ES-I3 (cell line): ENCODE data around the gene CACNA1E.

Source experiments
- H3K36me3 ChIP-seq: 2 replicates; pipeline ENCODE4 v1.6.1; 2013; ENCODE audit warnings: mild to moderate bottlenecking, low read length, control low read depth, moderate library complexity; ENCODE audit not compliant: insufficient read depth
- H3K4me1 ChIP-seq: 2 replicates; pipeline ENCODE4 v1.6.1; 2013; ENCODE audit warnings: mild to moderate bottlenecking, control low read depth, low read length; ENCODE audit not compliant: insufficient read depth
- H3K9ac ChIP-seq: 2 replicates; pipeline ENCODE4 v1.6.1; 2013; ENCODE audit warnings: low read depth, mild to moderate bottlenecking, low read length, moderate library complexity
- H3K9me3 ChIP-seq: 2 replicates; pipeline ENCODE4 v1.6.1; 2013; ENCODE audit warnings: mild to moderate bottlenecking, low read length, moderate library complexity; ENCODE audit not compliant: control insufficient read depth, insufficient read depth

The CACNA1E gene

DNA sequence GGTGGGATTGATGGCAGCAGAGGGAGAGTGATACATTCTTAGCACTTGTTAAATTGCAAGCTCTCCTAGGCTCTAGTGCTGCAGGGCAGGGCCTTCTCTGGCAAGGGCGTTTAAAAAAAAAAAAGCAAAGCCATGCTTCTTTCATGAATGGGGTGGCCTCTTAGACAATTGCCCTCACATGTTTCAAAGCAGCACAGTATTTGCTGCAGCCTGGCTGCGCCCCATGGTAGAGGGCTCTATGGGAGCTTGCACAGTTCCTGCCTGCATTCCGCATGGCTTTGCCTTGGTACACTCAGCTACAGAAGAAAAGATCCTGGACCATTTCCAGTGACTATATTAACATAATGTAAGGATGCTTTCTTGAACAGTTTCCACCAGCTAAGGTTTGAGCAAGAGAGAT is 311.0 kb downstream of the CACNA1E start:
- H3K9ac ChIP-seq = no peak overlapping the region
- H3K36me3 ChIP-seq = no peaks in the 10 kb centered on the region
- H3K9me3 ChIP-seq = no peaks in the 10 kb centered on the region
- H3K4me1 ChIP-seq = no peaks in the 10 kb centered on the region

DNA sequence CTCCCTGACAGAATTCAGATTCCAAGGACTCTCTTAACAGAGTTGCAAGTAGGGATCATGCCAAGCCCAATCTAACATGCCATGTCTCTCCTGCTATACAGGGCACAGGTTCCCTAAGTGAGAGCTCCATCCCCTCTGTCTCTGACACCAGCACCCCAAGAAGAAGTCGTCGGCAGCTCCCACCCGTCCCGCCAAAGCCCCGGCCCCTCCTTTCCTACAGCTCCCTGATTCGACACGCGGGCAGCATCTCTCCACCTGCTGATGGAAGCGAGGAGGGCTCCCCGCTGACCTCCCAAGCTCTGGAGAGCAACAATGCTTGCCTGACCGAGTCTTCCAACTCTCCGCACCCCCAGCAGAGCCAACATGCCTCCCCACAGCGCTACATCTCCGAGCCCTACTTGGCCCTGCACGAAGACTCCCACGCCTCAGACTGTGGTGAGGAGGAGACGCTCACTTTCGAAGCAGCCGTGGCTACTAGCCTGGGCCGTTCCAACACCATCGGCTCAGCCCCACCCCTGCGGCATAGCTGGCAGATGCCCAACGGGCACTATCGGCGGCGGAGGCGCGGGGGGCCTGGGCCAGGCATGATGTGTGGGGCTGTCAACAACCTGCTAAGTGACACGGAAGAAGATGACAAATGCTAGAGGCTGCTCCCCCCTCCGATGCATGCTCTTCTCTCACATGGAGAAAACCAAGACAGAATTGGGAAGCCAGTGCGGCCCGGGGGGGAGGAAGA is 315.0 kb downstream of the CACNA1E start:
- Histone ChIP-seq H3K9ac (no peak overlapping the region), H3K4me1 (no peaks in the 10 kb centered on the region), H3K36me3 (no peaks in the 10 kb centered on the region), H3K9me3 (no peaks in the 10 kb centered on the region)

DNA sequence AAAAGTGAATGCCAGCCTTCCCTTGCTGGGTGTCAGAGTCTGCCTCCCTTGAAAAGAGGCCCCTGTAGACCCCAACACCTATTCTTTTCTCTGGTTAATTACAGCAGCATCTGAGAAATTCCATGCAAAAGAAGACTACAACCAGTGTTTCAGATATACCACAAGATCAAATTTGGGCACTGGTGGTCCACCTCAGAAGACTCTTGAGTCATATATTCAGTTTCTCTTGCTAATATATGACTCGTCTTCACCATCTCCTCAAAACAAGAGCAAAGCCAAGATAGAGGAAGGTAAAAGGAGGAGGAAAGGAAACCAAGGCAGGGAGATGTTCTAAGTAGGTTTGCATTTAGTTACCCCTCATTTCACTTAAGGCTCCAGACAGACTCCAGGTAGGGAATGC is 318.3 kb downstream of the CACNA1E start:
- Histone ChIP-seq H3K9ac (no peak overlapping the region), H3K36me3 (no peaks in the 10 kb centered on the region)

DNA sequence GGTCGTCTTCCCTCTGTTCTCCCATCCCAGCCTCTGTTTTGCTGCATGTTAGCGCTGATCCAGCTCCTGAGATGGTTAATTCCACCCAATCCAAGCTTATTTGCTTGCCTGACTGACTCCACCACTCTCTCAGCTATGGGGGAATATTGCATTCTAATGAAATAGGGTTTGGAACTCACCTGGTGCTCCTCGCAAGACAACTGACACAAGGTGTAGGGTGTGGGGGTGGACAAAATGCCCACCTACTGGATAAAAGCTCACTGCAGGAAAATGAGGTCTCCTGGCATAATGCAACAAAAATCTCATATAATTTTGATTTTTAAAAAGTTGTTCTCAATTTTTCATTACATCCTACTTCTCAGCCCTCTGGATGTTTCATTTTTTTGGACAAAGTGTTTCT is 319.1 kb downstream of the CACNA1E start:
- Histone ChIP-seq H3K9ac (no peak overlapping the region), H3K4me1 (peaks cover 11% of the 10 kb centered on the region), H3K36me3 (no peaks in the 10 kb centered on the region), H3K9me3 (no peaks in the 10 kb centered on the region)

More for the DNA sequence above, 318.3 kb downstream of the CACNA1E start:
- Histone ChIP-seq H3K9me3 (no peaks in the 10 kb centered on the region), H3K4me1 (peaks cover 3% of the 10 kb centered on the region; the same call in 1 of the 2 replicates)

DNA sequence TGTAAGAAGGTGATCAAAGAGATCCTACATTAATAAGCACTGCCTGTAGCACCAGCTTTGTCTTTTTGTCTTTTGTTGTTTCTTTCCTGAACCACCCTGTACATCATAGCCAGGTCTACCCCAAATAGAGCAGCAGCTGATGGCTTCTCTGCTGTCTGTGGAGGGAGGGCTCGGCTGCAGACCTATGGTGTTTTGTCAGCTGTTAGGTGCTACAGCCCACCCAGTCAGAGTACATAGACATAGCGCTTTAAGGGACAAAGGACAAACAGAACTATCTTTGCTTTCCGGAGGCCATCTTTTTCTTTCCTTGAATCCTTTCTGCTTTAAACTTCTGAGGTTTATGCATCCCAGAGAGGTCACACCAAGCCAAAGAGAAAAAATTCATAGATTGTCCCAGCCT is 320.1 kb downstream of the CACNA1E start:
- Histone ChIP-seq H3K9ac (no peak overlapping the region), H3K4me1 (peaks cover 11% of the 10 kb centered on the region), H3K36me3 (no peaks in the 10 kb centered on the region), H3K9me3 (no peaks in the 10 kb centered on the region)

DNA sequence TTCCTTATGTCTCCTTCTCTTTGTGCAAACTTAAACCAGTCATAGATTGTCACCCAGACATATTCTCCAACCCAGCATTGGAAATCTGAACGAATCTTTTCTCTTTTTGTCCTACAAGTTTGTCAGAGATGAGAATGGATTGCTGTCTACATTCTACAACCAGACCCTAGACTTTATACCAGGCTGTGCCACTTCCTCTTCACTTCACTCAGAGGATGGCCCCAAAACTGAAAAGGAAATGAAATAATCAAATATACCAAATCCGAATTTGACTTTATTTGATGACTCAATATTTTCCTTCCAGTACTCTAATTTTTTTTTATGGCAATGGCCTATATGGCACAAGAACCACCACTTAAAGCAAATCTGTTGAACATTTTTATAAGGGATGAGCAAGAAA is 321.7 kb downstream of the CACNA1E start:
- Histone ChIP-seq H3K9ac (no peak overlapping the region), H3K36me3 (no peaks in the 10 kb centered on the region), H3K4me1 (peaks cover 11% of the 10 kb centered on the region), H3K9me3 (no peaks in the 10 kb centered on the region)

DNA sequence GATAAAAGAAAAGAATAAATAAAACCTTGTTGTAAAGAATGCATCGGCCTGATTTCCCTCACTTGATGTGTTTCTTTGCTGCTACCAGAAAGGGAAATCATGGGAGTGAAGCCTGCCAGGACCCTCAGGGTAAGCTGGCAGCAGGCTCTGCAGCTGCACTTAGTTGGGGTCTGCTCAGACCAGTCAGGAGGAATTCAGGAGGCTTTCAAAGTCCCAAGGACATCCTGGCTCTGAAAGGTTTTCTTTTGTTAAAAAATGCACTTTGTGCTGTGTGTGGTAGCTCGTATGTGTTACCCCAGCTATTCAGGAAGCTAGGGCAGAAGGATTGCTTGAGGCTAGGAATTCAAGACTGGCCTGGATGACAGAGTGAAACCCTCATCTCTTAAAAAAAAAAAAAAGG is 323.4 kb downstream of the CACNA1E start:
- Histone ChIP-seq H3K9me3 (no peaks in the 10 kb centered on the region), H3K36me3 (no peaks in the 10 kb centered on the region), H3K9ac (no peak overlapping the region), H3K4me1 (peaks cover 11% of the 10 kb centered on the region)

DNA sequence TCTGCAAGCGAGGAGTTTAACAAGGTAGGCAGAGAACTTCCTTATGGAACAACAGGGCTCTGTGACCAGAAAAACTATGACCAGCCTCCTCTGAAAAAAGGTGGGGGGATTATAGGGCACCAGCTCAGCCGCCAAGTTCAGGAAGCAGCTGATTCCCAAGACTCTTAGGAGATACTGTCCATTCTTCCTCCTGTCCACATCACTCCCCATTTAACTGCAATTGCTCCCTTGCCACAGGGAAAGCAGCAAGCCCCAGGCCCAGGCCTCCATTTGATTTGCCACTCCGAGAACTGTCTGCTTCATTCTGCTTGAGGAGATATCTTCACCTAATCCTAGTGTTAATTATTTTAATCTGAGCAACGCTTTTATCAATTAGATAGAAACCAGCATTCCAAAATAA is 323.9 kb downstream of the CACNA1E start:
- no peak overlapping the region for H3K9ac ChIP-seq
- H3K9me3 ChIP-seq = no peaks in the 10 kb centered on the region
- no peaks in the 10 kb centered on the region for H3K36me3 ChIP-seq
- H3K4me1 ChIP-seq = peaks cover 11% of the 10 kb centered on the region

DNA sequence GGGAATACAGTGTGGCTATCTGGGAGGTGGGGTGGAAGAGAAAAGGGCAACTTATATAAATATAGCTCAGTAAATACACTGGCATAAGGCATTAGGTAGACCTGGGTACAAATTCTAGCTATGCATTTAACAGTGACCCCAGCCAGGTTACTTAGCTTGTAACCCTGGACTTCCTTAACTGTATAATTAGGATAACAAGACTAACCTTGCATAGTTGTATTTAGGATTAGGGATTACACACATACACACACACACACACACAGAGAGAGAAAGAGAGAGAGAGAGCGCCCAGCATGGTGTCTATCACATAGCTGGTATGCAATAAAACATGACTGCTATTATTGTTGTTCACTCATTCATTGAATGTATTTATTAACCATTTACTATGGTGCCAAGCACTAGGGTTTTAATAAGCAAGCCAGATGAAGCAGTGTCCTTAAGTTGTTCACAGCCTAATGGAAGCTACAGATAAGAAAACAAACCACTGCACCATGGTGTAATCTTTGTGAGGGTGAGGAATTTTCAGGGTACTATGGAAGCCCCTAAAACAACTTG is 326.8 kb downstream of the CACNA1E start:
- H3K36me3 ChIP-seq = no peaks in the 10 kb centered on the region
- no peak overlapping the region for H3K9ac ChIP-seq
- H3K4me1 ChIP-seq = peaks cover 11% of the 10 kb centered on the region
- H3K9me3 ChIP-seq = no peaks in the 10 kb centered on the region

DNA sequence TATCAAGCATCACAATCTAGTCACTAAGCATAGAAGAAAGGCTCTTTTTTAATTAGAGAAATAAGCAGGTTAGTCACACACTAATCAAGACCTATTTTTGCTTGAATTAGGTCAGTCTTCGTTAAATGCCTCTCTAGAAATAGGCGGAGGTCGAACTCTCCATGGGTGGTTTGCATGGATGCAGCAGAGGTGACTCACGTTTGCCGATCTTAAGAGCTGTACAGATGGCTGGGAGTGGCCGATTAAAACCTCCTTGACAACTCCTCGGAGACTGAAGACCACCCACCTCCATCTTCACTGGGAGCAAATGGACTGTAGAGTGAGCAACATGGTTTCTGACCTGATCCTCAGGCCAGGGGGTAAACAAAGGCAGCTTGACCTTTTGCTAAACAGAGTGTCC is 328.9 kb downstream of the CACNA1E start:
- Histone ChIP-seq H3K9ac (no peak overlapping the region), H3K4me1 (peaks cover 1% of the 10 kb centered on the region), H3K36me3 (no peaks in the 10 kb centered on the region), H3K9me3 (no peaks in the 10 kb centered on the region)

DNA sequence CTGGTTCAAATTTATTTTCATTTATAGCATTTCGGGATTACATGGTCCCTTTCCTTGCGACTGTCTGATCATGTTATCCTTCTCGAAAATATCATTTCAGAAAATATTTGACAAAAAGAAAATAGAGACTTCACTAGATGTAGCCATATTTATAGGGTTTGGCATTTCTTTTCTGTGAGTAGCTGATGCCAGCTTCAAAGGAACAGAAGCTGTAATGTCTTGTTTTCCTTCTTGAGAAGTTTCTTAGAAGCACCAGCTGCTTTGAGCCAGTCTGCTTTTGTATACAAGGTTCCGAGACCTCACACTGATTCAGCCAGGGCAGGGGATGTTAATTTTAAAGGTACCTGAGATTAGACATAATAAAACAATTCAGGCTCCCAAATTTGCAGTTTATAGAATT is 329.9 kb downstream of the CACNA1E start:
- no peaks in the 10 kb centered on the region for H3K9me3 ChIP-seq
- H3K36me3 ChIP-seq = no peaks in the 10 kb centered on the region
- H3K9ac ChIP-seq = no peak overlapping the region
- H3K4me1 ChIP-seq = no peaks in the 10 kb centered on the region; the same call in 1 of the 2 replicates

DNA sequence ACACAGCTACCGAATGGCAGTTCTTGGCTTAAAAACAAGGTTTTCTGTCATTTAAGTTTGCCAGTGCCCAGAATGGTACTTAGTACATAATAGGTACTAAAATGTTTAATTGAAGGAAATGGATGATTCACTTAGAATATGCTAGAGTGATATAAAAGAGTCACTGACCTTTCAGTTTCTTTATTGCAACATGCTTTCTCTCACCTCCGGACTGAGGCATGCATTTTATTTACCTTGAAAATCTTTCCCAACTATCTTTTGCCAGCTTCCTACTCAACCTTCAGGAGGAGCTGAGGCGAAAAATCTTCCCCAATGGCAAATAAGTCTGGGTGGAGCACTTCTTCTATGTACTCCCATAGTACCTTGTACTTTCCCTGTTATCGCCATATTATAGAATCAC is 333.3 kb downstream of the CACNA1E start:
- Histone ChIP-seq H3K9ac (no peak overlapping the region), H3K36me3 (no peaks in the 10 kb centered on the region), H3K4me1 (no peaks in the 10 kb centered on the region; the same call in 1 of the 2 replicates), H3K9me3 (no peaks in the 10 kb centered on the region)

DNA sequence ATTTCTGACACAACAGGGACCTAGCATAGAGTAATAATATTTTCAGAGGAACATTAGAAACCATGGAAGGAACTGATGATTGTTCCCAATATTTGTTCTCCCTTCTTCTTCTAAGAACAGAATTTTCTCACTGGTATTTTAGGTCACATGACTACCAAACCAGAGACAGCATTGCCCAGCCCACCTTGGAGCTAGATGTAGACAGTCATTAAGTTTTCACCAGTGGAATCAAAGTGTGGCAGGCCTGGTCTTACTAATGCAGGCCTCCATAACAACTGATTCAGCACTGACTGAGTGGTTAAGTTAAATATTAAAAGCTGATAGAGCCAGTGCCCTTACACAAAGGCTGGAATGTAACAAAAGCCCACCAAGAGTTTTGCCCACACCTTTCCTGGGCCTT is 333.8 kb downstream of the CACNA1E start:
- H3K9ac ChIP-seq = no peak overlapping the region
- H3K36me3 ChIP-seq = no peaks in the 10 kb centered on the region
- no peaks in the 10 kb centered on the region for H3K9me3 ChIP-seq
- no peaks in the 10 kb centered on the region; the same call in 1 of the 2 replicates for H3K4me1 ChIP-seq

DNA sequence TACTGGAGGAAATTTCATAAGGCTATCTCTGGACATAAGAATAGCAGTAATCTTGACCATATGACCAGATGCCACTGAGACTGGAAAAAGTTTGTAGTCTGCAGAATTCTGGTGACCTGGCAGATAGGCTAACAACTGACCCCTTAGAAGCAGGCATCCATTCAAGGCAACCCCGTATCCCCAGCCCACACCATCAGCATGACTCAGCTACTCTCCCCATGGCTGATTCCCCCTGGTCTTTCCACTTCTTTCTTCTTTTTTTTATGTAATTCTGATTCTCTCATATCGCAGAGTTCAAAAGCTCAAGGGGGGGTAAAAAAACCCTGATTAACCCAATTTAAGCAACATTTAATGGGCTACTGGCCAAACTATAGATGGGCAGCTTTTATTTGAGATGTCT is 335.1 kb downstream of the CACNA1E start:
- H3K36me3 ChIP-seq = no peaks in the 10 kb centered on the region
- no peak overlapping the region for H3K9ac ChIP-seq
- H3K4me1 ChIP-seq = no peaks in the 10 kb centered on the region
- H3K9me3 ChIP-seq = no peaks in the 10 kb centered on the region

DNA sequence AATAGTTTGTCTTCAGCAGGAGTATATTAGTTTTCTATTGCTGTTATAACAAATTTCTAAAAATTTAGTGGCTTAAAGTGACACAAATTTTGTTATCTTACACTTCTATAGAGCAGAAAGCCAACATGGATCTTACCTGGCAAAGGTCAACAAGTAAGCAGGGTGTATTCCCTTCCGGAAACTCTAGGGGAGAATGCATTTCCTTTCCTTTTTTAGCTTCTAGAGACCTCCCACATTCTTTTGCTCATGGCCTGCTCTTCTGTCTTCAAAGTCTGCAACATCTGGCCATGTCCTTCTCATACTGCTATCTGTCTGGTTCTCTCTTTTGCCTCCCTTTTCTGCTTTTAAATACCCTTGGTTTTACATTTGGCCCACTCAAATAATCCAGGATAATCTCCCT is 335.6 kb downstream of the CACNA1E start:
- Histone ChIP-seq H3K9ac (no peak overlapping the region), H3K4me1 (no peaks in the 10 kb centered on the region), H3K9me3 (no peaks in the 10 kb centered on the region), H3K36me3 (no peaks in the 10 kb centered on the region)
